Measurements from ENCODE around the gene ULK1.
"Not testable (repeated sequence)": the region's sequence is repeated elsewhere in the genome, so short reads cannot be mapped to it uniquely, and the experiment has no call there.

The ULK1 gene

GRCh38 chr12:131862600-131862993 lies 31.8 kb upstream of the ULK1 start:
- DNase-seq = no peak

DNA sequence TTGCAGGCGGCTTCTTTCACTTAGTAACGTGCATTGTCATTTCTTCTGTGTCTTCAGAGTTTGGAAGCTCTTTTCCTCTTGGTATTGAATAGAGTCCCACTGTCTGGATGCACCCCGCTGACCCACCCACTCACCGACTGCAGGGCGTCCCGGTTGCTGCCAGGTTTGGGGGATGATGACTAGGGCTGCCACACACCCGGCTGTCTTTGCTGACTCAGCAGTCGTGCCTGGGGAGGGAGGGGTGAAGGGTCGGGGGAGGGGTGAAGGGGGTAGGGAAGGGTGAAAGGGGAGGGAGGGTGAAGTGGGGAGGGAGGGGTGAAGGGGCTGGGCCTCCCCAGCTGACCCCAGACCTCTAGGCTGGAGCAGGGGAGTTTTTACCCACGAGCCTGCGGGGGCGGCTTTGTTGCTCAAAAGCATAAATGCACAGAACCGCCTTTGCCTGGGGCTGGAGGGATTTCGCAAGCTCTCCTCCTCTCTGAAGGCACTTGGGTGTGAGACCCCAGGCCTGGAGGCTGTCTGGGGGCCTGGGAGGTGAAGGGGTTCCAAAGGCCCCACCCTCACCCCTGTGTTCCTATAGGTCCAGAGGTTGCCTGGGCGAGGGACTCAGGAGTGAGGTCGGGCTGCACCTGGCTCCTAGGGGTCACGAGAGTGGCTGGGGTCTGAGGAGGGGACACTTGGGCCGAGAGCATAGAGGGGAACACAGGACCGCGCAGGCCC lies 31.3 kb upstream of the ULK1 start:
- DNase-seq = peak; percentile 26

- DNase-seq = no peak
Observed at GRCh38 chr12:131863711-131864396, 30.6 kb upstream of the ULK1 start.

GRCh38 chr12:131864469-131864868 lies 30.0 kb upstream of the ULK1 start:
- no peak for DNase-seq

- no peak for DNase-seq
Observed at GRCh38 chr12:131865180-131865875, 29.1 kb upstream of the ULK1 start.

- no peak for DNase-seq
Observed at GRCh38 chr12:131867471-131867870, 27.0 kb upstream of the ULK1 start.

GRCh38 chr12:131867891-131868675 lies 26.3 kb upstream of the ULK1 start:
- DNase-seq = no peak

- DNase-seq = no peak
Observed at GRCh38 chr12:131869871-131870418, 24.5 kb upstream of the ULK1 start.

- DNase-seq = no peak
Observed at GRCh38 chr12:131871677-131872076, 22.7 kb upstream of the ULK1 start.

GRCh38 chr12:131872154-131873051 lies 22.0 kb upstream of the ULK1 start:
- no peak for DNase-seq

DNA sequence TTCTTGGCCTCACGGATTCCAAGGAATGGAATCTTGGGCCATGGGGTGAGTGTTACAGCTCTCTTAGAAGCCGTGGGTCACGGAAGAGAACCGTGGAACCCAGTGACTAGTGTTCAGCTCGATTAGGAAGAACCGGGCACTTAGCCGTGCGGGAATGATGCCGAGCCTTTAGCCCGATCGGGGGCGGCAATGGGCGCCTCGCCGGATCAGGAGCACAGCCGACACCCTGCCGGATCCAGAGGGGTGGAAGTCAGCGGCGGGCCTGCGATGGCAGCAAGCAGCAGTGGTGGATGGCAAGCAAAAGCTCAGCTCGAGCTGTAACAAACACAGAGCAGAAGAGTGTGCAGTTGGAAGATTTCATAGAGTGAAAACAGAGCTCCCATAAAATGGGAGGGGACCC lies 21.1 kb upstream of the ULK1 start:
- DNase-seq = no peak

GRCh38 chr12:131874972-131875371 lies 19.4 kb upstream of the ULK1 start:
- DNase-seq = not testable (repeated sequence)

DNA sequence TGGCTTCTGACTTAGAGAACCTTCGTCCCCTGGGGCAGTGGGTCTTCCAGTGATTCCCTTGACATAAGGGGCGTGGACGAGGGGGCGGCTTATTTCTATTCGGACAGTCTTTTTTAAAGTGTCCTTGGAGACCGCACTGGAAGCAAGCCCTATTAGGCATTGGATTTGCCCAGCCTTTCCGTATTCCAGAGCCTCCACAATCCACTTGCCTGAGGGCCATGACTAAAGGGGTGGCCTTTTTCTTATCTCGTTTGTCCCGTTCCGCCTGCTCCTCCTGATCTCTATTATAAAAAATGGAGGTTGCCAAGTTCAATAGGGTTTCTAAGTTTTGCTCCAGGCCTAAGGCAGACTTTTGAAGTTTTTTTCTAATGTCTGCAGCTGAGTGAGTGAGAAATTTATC lies 17.2 kb upstream of the ULK1 start:
- not testable (repeated sequence) for DNase-seq

- not testable (repeated sequence) for DNase-seq
Observed at GRCh38 chr12:131878436-131878835, 16.0 kb upstream of the ULK1 start.

- no peak for DNase-seq
Observed at GRCh38 chr12:131882804-131883520, 11.5 kb upstream of the ULK1 start.

GRCh38 chr12:131883521-131883900 lies 10.9 kb upstream of the ULK1 start:
- no peak for DNase-seq

- not testable (repeated sequence) for DNase-seq
Observed at GRCh38 chr12:131885076-131885475, 9.3 kb upstream of the ULK1 start.

- DNase-seq = no peak
Observed at GRCh38 chr12:131885543-131886057, 8.8 kb upstream of the ULK1 start.

DNA sequence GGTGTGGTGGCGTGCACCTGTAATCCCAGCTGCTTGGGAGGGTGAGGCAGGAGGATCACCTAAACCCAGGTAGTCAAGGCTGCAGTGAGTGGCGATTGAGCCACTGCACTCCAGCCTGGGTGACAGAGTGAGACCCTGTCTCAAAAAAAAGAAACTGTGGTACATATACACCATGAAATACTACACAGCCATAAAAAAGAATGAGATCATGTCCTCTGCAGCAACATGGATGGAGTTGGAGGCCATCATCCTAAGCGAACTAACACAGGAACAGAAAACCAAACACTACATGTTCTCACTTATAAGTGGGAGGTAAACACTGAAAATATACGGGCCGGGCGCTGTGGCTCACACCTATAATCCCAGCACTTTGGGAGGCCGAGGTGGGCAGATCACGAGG lies 2.7 kb upstream of the ULK1 start:
- DNase-seq = not testable (repeated sequence)

- DNase-seq = no peak
Observed at GRCh38 chr12:131892711-131893604, 1.5 kb upstream of the ULK1 start.

Data from hematopoietic multipotent progenitor cell treated with erythropoietin and hydrocortisone succinate and interleukin-3 and kit ligand, for 6 days (in vitro differentiated cells).